Ishikawa (cell line): ENCODE data around the gene ZNFX1.

Experiments
- CEBPB ChIP-seq: IDR thresholded peaks from 2 replicates; pipeline ENCODE4 v1.6.1; 2012
- CREB1 ChIP-seq: IDR thresholded peaks from 2 replicates; pipeline ENCODE4 v1.6.1; 2012; ENCODE audit warnings: low read depth
- EGR1 ChIP-seq: IDR thresholded peaks from 2 replicates; pipeline ENCODE4 v1.6.1; 2012
- EP300 ChIP-seq: IDR thresholded peaks from 2 replicates; pipeline ENCODE4 v1.6.1; 2012; ENCODE audit warnings: borderline replicate concordance
- FOXM1 ChIP-seq: IDR thresholded peaks from 2 replicates; pipeline ENCODE4 v1.6.1; 2012; ENCODE audit warnings: low read depth, borderline replicate concordance
- MAX ChIP-seq: IDR thresholded peaks from 2 replicates; pipeline ENCODE4 v1.6.1; 2012
- NFIC ChIP-seq: IDR thresholded peaks from 2 replicates; pipeline ENCODE4 v1.6.1; 2012
- RAD21 ChIP-seq: IDR thresholded peaks from 2 replicates; pipeline ENCODE4 v1.6.1; 2012; ENCODE audit warnings: low read depth
- TAF1 ChIP-seq: IDR thresholded peaks from 2 replicates; pipeline ENCODE4 v1.6.1; 2012; ENCODE audit warnings: low read depth, mild to moderate bottlenecking
- TEAD4 ChIP-seq: IDR thresholded peaks from 2 replicates; pipeline ENCODE4 v1.6.1; 2012
- YY1 ChIP-seq: IDR thresholded peaks from 2 replicates; pipeline ENCODE4 v1.6.1; 2012; ENCODE audit warnings: low read depth
- ZBTB7A ChIP-seq: IDR thresholded peaks from 2 replicates; pipeline ENCODE4 v1.6.1; 2012; ENCODE audit warnings: low read depth
- TF ChIP-seq, protein P1 (sequence below): IDR thresholded peaks from 2 replicates; pipeline ENCODE4 v1.6.1; 2012; ENCODE audit warnings: low read depth, mild to moderate bottlenecking

DNA sequence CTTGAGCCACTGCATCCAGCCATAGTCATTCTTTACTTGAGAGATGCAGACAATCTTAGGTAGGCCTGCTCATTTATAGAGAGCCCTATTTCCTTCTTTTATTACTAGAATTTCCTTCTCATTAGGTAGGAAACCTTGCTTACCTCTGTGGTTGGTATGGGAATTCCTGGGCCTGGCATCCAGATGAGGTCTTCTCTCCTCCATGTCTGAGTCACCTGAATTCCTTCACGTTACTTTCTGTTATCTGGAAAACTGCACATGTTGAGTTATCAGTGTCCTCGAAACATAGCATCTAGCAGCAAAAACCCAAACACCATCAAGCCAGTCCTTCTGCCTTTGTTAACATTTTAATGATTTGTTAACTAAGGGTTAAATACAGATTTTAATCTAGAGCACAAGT lies 2.2 kb downstream of the ZNFX1 start:
- TF ChIP-seq, protein P1, sequence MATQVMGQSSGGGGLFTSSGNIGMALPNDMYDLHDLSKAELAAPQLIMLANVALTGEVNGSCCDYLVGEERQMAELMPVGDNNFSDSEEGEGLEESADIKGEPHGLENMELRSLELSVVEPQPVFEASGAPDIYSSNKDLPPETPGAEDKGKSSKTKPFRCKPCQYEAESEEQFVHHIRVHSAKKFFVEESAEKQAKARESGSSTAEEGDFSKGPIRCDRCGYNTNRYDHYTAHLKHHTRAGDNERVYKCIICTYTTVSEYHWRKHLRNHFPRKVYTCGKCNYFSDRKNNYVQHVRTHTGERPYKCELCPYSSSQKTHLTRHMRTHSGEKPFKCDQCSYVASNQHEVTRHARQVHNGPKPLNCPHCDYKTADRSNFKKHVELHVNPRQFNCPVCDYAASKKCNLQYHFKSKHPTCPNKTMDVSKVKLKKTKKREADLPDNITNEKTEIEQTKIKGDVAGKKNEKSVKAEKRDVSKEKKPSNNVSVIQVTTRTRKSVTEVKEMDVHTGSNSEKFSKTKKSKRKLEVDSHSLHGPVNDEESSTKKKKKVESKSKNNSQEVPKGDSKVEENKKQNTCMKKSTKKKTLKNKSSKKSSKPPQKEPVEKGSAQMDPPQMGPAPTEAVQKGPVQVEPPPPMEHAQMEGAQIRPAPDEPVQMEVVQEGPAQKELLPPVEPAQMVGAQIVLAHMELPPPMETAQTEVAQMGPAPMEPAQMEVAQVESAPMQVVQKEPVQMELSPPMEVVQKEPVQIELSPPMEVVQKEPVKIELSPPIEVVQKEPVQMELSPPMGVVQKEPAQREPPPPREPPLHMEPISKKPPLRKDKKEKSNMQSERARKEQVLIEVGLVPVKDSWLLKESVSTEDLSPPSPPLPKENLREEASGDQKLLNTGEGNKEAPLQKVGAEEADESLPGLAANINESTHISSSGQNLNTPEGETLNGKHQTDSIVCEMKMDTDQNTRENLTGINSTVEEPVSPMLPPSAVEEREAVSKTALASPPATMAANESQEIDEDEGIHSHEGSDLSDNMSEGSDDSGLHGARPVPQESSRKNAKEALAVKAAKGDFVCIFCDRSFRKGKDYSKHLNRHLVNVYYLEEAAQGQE = no peak
- TF ChIP-seq CEBPB = no peak
- no peak for TF ChIP-seq EP300
- no peak for TF ChIP-seq MAX
- TF ChIP-seq TAF1 = no peak
- TF ChIP-seq YY1 = no peak
- no peak for TF ChIP-seq NFIC
- TF ChIP-seq TEAD4 = peak; percentile 43; the same call in 1 of the 2 replicates
- no peak for TF ChIP-seq ZBTB7A
- no peak for TF ChIP-seq FOXM1
- TF ChIP-seq EGR1 = no peak
- TF ChIP-seq CREB1 = no peak
- TF ChIP-seq RAD21 = no peak
